NB4 (cell line): Measurements from ENCODE around the gene SRSF4.
"Not testable (repeated sequence)": the region's sequence is repeated elsewhere in the genome, so short reads cannot be mapped to it uniquely, and the experiment has no call there.

Experiments used
- DNase-seq: peaks from one replicate; pipeline ENCODE4 v3.0.0; 2010; ENCODE audit warnings: low read depth
- H3K4me3 ChIP-seq: one replicate; pipeline ENCODE4 v1.5.1; 2011; ENCODE audit warnings: mild to moderate bottlenecking, low read depth, low read length, moderate library complexity
- CTCF ChIP-seq: IDR thresholded peaks from one replicate; pipeline ENCODE4 v1.5.1; 2012; ENCODE audit warnings: low read depth, low read length
- MAX ChIP-seq: IDR thresholded peaks from 2 replicates; pipeline ENCODE4 v1.6.1; 2011; ENCODE audit warnings: low read depth, low read length
- MYC ChIP-seq: IDR thresholded peaks from 2 replicates; pipeline ENCODE4 v1.6.1; 2011; ENCODE audit warnings: low read depth, low read length
- POLR2A ChIP-seq: IDR thresholded peaks from 2 replicates; pipeline ENCODE4 v1.6.1; 2011; ENCODE audit warnings: mild to moderate bottlenecking; ENCODE audit not compliant: insufficient read length; ENCODE audit errors: extremely low read depth

The SRSF4 gene

GRCh38 chr1:29224356-29224837 lies 42.7 kb upstream of the SRSF4 start:
- H3K4me3 ChIP-seq: no peak overlapping the region
- TF ChIP-seq MYC (no peak), MAX (no peak), CTCF (no peak), POLR2A (no peak)
- DNase-seq: no peak

- TF ChIP-seq POLR2A: no peak
- TF ChIP-seq CTCF: no peak
- TF ChIP-seq MYC: no peak
- TF ChIP-seq MAX: no peak
- H3K4me3 ChIP-seq: no peak overlapping the region
- DNase-seq: no peak
These were observed 41.8 kb upstream of the SRSF4 start for GRCh38 chr1:29223521-29223920.

GRCh38 chr1:29222686-29223085 lies 41.0 kb upstream of the SRSF4 start:
- DNase-seq: no peak
- H3K4me3 ChIP-seq: no peak overlapping the region
- TF ChIP-seq POLR2A (no peak), MYC (no peak), CTCF (no peak), MAX (no peak)

GRCh38 chr1:29222260-29222659 lies 40.6 kb upstream of the SRSF4 start:
- not testable (repeated sequence) for DNase-seq, H3K4me3 ChIP-seq

GRCh38 chr1:29221296-29221695 lies 39.6 kb upstream of the SRSF4 start:
- no peak for DNase-seq

GRCh38 chr1:29218223-29218622 lies 36.5 kb upstream of the SRSF4 start:
- no peak for TF ChIP-seq MAX
- no peak for TF ChIP-seq CTCF
- no peak for TF ChIP-seq MYC
- TF ChIP-seq POLR2A: no peak
- no peak for DNase-seq
- no peak overlapping the region for H3K4me3 ChIP-seq

More at GRCh38 chr1:29221296-29221695, 39.6 kb upstream of the SRSF4 start:
- TF ChIP-seq POLR2A (no peak), MAX (no peak), MYC (no peak), CTCF (no peak)
- H3K4me3 ChIP-seq: no peak overlapping the region
